Naive thymus-derived CD8-positive, alpha-beta T cell (primary cell): ENCODE data around the gene SNRPD2. TPM values are rescaled to one million over a fixed set of nuclear protein-coding genes. Genes with fewer than 3 reads are reported as not detected.

Source experiments
- ATAC-seq, 2 donors: fragments of 150-1000 bp; cut with Tn5 transposase in 1 of 2; sonication (Bioruptor Pico), chemical (Tn5 transposase) in 1 of 2; 1 replicate in 1 of 2; 2 replicates in 1 of 2; pipeline ENCODE4 v1.10.0; 2021; ENCODE audit warnings: mild to moderate bottlenecking in 2 of 2, moderate library complexity in 2 of 2
- POLR2A ChIA-PET: fragments of 350-600 bp; sonication (Branson Sonifier 250); formaldehyde crosslinking; loops from one replicate; lab custom pipeline; 2021; ENCODE audit warnings: antibody characterized with exemption; lab: Charles Lee
- DNase-seq, 10 donors: peaks; one replicate each; pipeline versions ENCODE4 v3.0.0 to v3.0.0-alpha.2; 2020 to 2022
- H3K27ac Mint-ChIP-seq, 10 donors: one replicate each; pipeline ENCODE4 v1.8.0; 2020 to 2022; ENCODE audit warnings: mild to moderate bottlenecking in 10 of 10, mixed read lengths in 10 of 10, moderate library complexity in 4 of 10, inconsistent platforms in 1 of 10
- H3K27me3 Mint-ChIP-seq, 5 donors: one replicate each; pipeline ENCODE4 v1.8.0; 2021 to 2022; ENCODE audit warnings: mixed read lengths in 5 of 5
- H3K36me3 Mint-ChIP-seq, 3 donors: one replicate each; pipeline ENCODE4 v1.8.0; 2020 to 2022; ENCODE audit warnings: mixed read lengths in 3 of 3, mild to moderate bottlenecking in 2 of 3, inconsistent platforms in 1 of 3
- H3K4me1 Mint-ChIP-seq, 4 donors: one replicate each; pipeline ENCODE4 v1.8.0; 2021 to 2022; ENCODE audit warnings: mixed read lengths in 4 of 4
- H3K4me3 Mint-ChIP-seq, 10 donors: one replicate each; pipeline ENCODE4 v1.8.0; 2020 to 2022; ENCODE audit warnings: mild to moderate bottlenecking in 10 of 10, mixed read lengths in 10 of 10, moderate library complexity in 6 of 10, inconsistent platforms in 1 of 10
- H3K9me3 Mint-ChIP-seq, 9 donors: one replicate each; pipeline ENCODE4 v1.8.0; 2020 to 2022; ENCODE audit warnings: mixed read lengths in 9 of 9, mild to moderate bottlenecking in 3 of 9, inconsistent platforms in 1 of 9, moderate library complexity in 1 of 9
- polyA plus RNA-seq, 3 donors: library from polyadenylated mRNA; unstranded; fragments of 300-500 nt; fragmentation: Illumina TruSeq; gene quantifications; one replicate each; pipeline ENCODE4 v1.2.3, GENCODE V29; 2021
- total RNA-seq, 8 experiments: library from RNA in 2 of 8; stranded (reverse) in 2 of 8; gene quantifications; one replicate each; pipeline ENCODE4 v1.2.3 and lab custom pipeline; 2021 to 2026

The SNRPD2 gene
- total and polyA plus RNA-seq, 5 experiments from 2014 or later = 395 to 1,289 (median 1,119) TPM

- POLR2A ChIA-PET = interaction anchor here (0.9 to 1.9 kb wide), 4 partner anchors 9 to 48 kb away, joined by 3 to 5 read pairs (median 4); no protein-coding TSS in a partner anchor
- peaks cover 19 to 42% (median 37%) of the 10 kb centered on the region in 4 donors for H3K4me1 Mint-ChIP-seq
- H3K36me3 Mint-ChIP-seq = peaks cover 0 to 2% (median 0%) of the 10 kb centered on the region in 3 donors
- ATAC-seq = peak; percentile 56
- H3K27ac Mint-ChIP-seq = peak overlapping the region; percentile 75 to 95 (median 92)
- no peaks in the 10 kb centered on the region for H3K9me3 Mint-ChIP-seq
- peak in 5 of 10 donors; percentile 27 to 44 (median 33) for DNase-seq
- H3K4me3 Mint-ChIP-seq = peak overlapping the region; percentile 85 to 97 (median 94)
- peaks cover 0 to 12% (median 3%) of the 10 kb centered on the region in 5 donors for H3K27me3 Mint-ChIP-seq
Observed at GRCh38 chr19:45668342-45668871, 23.3 kb downstream of the SNRPD2 start.

- H3K27me3 Mint-ChIP-seq = peaks cover 0 to 12% (median 3%) of the 10 kb centered on the region in 5 donors
- H3K27ac Mint-ChIP-seq = peak within 1 kb of the TSS; percentile 75 to 95 (median 92)
- peaks cover 19 to 42% (median 37%) of the 10 kb centered on the region in 4 donors for H3K4me1 Mint-ChIP-seq
- peak in 8 of 10 donors; percentile 27 to 68 (median 35) for DNase-seq
- H3K36me3 Mint-ChIP-seq = peaks cover 0 to 2% (median 0%) of the 10 kb centered on the region in 3 donors
- peak within 1 kb of the TSS; percentile 85 to 97 (median 94) for H3K4me3 Mint-ChIP-seq
- peak; percentile 41 to 52 for ATAC-seq
- H3K9me3 Mint-ChIP-seq = no peaks in the 10 kb centered on the region
- POLR2A ChIA-PET = interaction anchor here (0.6 to 1.1 kb wide), 5 partner anchors 9 to 202 kb away, joined by 3 to 5 read pairs (median 3); partner anchors contain the start of gene SNRPD2
Observed at GRCh38 chr19:45667620-45668341, 24.0 kb downstream of the SNRPD2 start, which contains the start of gene GIPR. Gene GIPR (plus strand): TSS chr19:45668221. CDS start chr19:45669521, 1,300 bp downstream.

- H3K9me3 Mint-ChIP-seq = no peaks in the 10 kb centered on the region
- DNase-seq = no peak
- peak overlapping the region in 1 of 10 donors; percentile 0 for H3K27ac Mint-ChIP-seq
- peaks cover 16 to 29% (median 23%) of the 10 kb centered on the region in 4 donors for H3K4me1 Mint-ChIP-seq
- peaks cover 4 to 11% (median 9%) of the 10 kb centered on the region in 5 donors for H3K27me3 Mint-ChIP-seq
- ATAC-seq = no peak
- H3K4me3 Mint-ChIP-seq = no peak overlapping the region
- POLR2A ChIA-PET = interaction anchor here (0.7 kb wide), 1 partner anchor 107 kb away, joined by 3 read pairs; no protein-coding TSS in a partner anchor
- no peaks in the 10 kb centered on the region for H3K36me3 Mint-ChIP-seq
Observed at GRCh38 chr19:45664575-45664974, 27.2 kb downstream of the SNRPD2 start.

- H3K4me1 Mint-ChIP-seq = peaks cover 14 to 21% (median 15%) of the 10 kb centered on the region in 4 donors
- POLR2A ChIA-PET = no interaction called here
- H3K4me3 Mint-ChIP-seq = peak overlapping the region in 1 of 10 donors; percentile 73
- H3K27me3 Mint-ChIP-seq = peaks cover 2 to 13% (median 10%) of the 10 kb centered on the region in 5 donors
- no peak for ATAC-seq
- H3K36me3 Mint-ChIP-seq = no peaks in the 10 kb centered on the region
- peak overlapping the region in 1 of 10 donors; percentile 29 for H3K27ac Mint-ChIP-seq
- H3K9me3 Mint-ChIP-seq = no peaks in the 10 kb centered on the region
- no peak for DNase-seq
Observed at GRCh38 chr19:45663800-45664199, 28.0 kb downstream of the SNRPD2 start.

GRCh38 chr19:45660636-45661035, 31.1 kb downstream of the SNRPD2 start:
- DNase-seq (no peak), ATAC-seq (no peak)
- Mint-ChIP-seq H3K9me3 (no peaks in the 10 kb centered on the region), H3K4me1 (peaks cover 0 to 6% (median 3%) of the 10 kb centered on the region in 4 donors), H3K27ac (no peak overlapping the region), H3K36me3 (no peaks in the 10 kb centered on the region), H3K4me3 (no peak overlapping the region), H3K27me3 (peaks cover 2 to 15% (median 10%) of the 10 kb centered on the region in 5 donors)
- POLR2A ChIA-PET = interaction anchor here (0.6 kb wide), 1 partner anchor 16 kb away, joined by 3 read pairs; no protein-coding TSS in a partner anchor

- Mint-ChIP-seq H3K27me3 (peaks cover 2 to 15% (median 5%) of the 10 kb centered on the region in 5 donors), H3K4me3 (no peak overlapping the region), H3K27ac (peak overlapping the region in 1 of 10 donors; percentile 65), H3K4me1 (peaks cover 0 to 5% (median 2%) of the 10 kb centered on the region in 4 donors), H3K36me3 (no peaks in the 10 kb centered on the region), H3K9me3 (no peaks in the 10 kb centered on the region)
- ATAC-seq (no peak), DNase-seq (no peak)
- POLR2A ChIA-PET = interaction anchor here (1.1 kb wide), 1 partner anchor 14 kb away, joined by 4 read pairs; no protein-coding TSS in a partner anchor
Observed at GRCh38 chr19:45659096-45659729, 32.5 kb downstream of the SNRPD2 start.

GRCh38 chr19:45657520-45658167, 34.1 kb downstream of the SNRPD2 start:
- DNase-seq = no peak
- peaks cover 0 to 5% (median 0%) of the 10 kb centered on the region in 4 donors for H3K4me1 Mint-ChIP-seq
- peaks cover 2 to 15% (median 5%) of the 10 kb centered on the region in 5 donors for H3K27me3 Mint-ChIP-seq
- no peaks in the 10 kb centered on the region for H3K36me3 Mint-ChIP-seq
- no peak overlapping the region for H3K4me3 Mint-ChIP-seq
- POLR2A ChIA-PET = no interaction called here
- no peak overlapping the region for H3K27ac Mint-ChIP-seq
- H3K9me3 Mint-ChIP-seq = no peaks in the 10 kb centered on the region
- no peak for ATAC-seq

- no peaks in the 10 kb centered on the region for H3K36me3 Mint-ChIP-seq
- ATAC-seq = no peak
- H3K9me3 Mint-ChIP-seq = no peaks in the 10 kb centered on the region
- H3K27ac Mint-ChIP-seq = no peak overlapping the region
- POLR2A ChIA-PET = interaction anchor here (0.6 kb wide), 1 partner anchor 38 kb away, joined by 3 read pairs; no protein-coding TSS in a partner anchor
- H3K4me1 Mint-ChIP-seq = peaks cover 0 to 5% (median 0%) of the 10 kb centered on the region in 4 donors
- H3K4me3 Mint-ChIP-seq = no peak overlapping the region
- no peak for DNase-seq
- peaks cover 0 to 11% (median 4%) of the 10 kb centered on the region in 5 donors for H3K27me3 Mint-ChIP-seq
Observed at GRCh38 chr19:45655073-45655472, 36.7 kb downstream of the SNRPD2 start.

- H3K36me3 Mint-ChIP-seq = no peaks in the 10 kb centered on the region
- H3K27me3 Mint-ChIP-seq = peaks cover 0 to 7% (median 2%) of the 10 kb centered on the region in 5 donors
- no peak for ATAC-seq
- H3K27ac Mint-ChIP-seq = peak overlapping the region in 1 of 10 donors; percentile 34
- peaks cover 0 to under 1% (median 0%) of the 10 kb centered on the region in 4 donors for H3K4me1 Mint-ChIP-seq
- H3K9me3 Mint-ChIP-seq = no peaks in the 10 kb centered on the region
- no peak for DNase-seq
- POLR2A ChIA-PET = interaction anchor here (0.6 to 0.7 kb wide), 2 partner anchors 146 to 740 kb away, joined by 3 to 4 read pairs; no protein-coding TSS in a partner anchor
- no peak overlapping the region for H3K4me3 Mint-ChIP-seq
Observed at GRCh38 chr19:45653634-45654033, 38.1 kb downstream of the SNRPD2 start.

GRCh38 chr19:45650722-45651121, 41.0 kb downstream of the SNRPD2 start:
- H3K4me3 Mint-ChIP-seq = no peak overlapping the region
- peaks cover 5 to 9% (median 8%) of the 10 kb centered on the region in 4 donors for H3K4me1 Mint-ChIP-seq
- no peaks in the 10 kb centered on the region for H3K36me3 Mint-ChIP-seq
- no peaks in the 10 kb centered on the region for H3K9me3 Mint-ChIP-seq
- POLR2A ChIA-PET = interaction anchor here (0.7 to 1.0 kb wide), 2 partner anchors 8 to 123 kb away, joined by 4 to 6 read pairs; no protein-coding TSS in a partner anchor
- no peak overlapping the region for H3K27ac Mint-ChIP-seq
- no peak for DNase-seq
- peaks cover 0 to 10% (median 4%) of the 10 kb centered on the region in 5 donors for H3K27me3 Mint-ChIP-seq
- ATAC-seq = no peak

GRCh38 chr19:45646345-45646698, 45.4 kb downstream of the SNRPD2 start:
- Mint-ChIP-seq H3K27ac (peak overlapping the region in 5 of 10 donors; percentile 7 to 82 (median 66)), H3K27me3 (peaks cover 0 to 10% (median 4%) of the 10 kb centered on the region in 5 donors), H3K9me3 (no peaks in the 10 kb centered on the region), H3K4me3 (peak overlapping the region; percentile 77 to 89 (median 84)), H3K4me1 (peaks cover 22 to 43% (median 33%) of the 10 kb centered on the region in 4 donors), H3K36me3 (no peaks in the 10 kb centered on the region)
- POLR2A ChIA-PET = interaction anchor here (0.5 to 1.0 kb wide), 2 partner anchors 9 to 12 kb away, joined by 4 to 9 read pairs; no protein-coding TSS in a partner anchor
- no peak for ATAC-seq
- no peak for DNase-seq
